Stomach (tissue), 9 donors: ENCODE data around the gene GLT6D1. TPM values are rescaled to one million over a fixed set of nuclear protein-coding genes. Genes with fewer than 3 reads are reported as not detected.

Experiments
- DNase-seq, 2 donors: peaks; one replicate each; pipeline versions ENCODE4 v3.0.0 to v3.0.0-alpha.2; 2013 to 2019
- H3K27ac ChIP-seq, 5 donors: fragments of 200-600 bp in 4 of 5; sonication (generic) in 4 of 5; one replicate each; pipeline ENCODE4 v1.5.1; 2013 to 2019; ENCODE audit warnings: mild to moderate bottlenecking in 1 of 5, moderate library complexity in 1 of 5
- H3K27me3 ChIP-seq, 3 donors: fragments of 200-600 bp; sonication (generic); one replicate each; pipeline ENCODE4 v1.5.1; 2017 to 2019; ENCODE audit warnings: mixed run types in 1 of 3
- H3K36me3 ChIP-seq, 4 donors: fragments of 200-600 bp; sonication (generic); 1 replicate in 3 of 4; 2 replicates in 1 of 4; pipeline ENCODE4 v1.5.1; 2016 to 2019
- H3K4me1 ChIP-seq, 4 donors: fragments of 200-600 bp; sonication (generic); one replicate each; pipeline ENCODE4 v1.5.1; 2016 to 2019
- H3K4me3 ChIP-seq, 4 donors: fragments of 200-600 bp; sonication (generic) in 3 of 4; one replicate each; pipeline ENCODE4 v1.5.1; 2016 to 2019; ENCODE audit warnings: mild to moderate bottlenecking in 1 of 4
- H3K9me3 ChIP-seq, 4 donors: fragments of 200-600 bp; sonication (generic); one replicate each; pipeline ENCODE4 v1.5.1; 2016 to 2019
- CTCF ChIP-seq, 7 experiments: fragments of 450-650 bp in 4 of 7; fragments of 200-600 bp in 3 of 7; sonication (generic) in 3 of 7; IDR thresholded peaks; one replicate each; pipeline ENCODE4 v1.5.1; 2016 to 2019; ENCODE audit warnings: antibody characterized with exemption in 7 of 7, control low read depth in 2 of 7, mild to moderate bottlenecking in 1 of 7
- EP300 ChIP-seq: sonication (generic); formaldehyde crosslinking; IDR thresholded peaks from one replicate; pipeline ENCODE4 v1.6.1; 2017; ENCODE audit warnings: antibody characterized with exemption
- POLR2A ChIP-seq, 4 donors: fragments of 450-650 bp; IDR thresholded peaks; one replicate each; pipeline ENCODE4 v1.6.1; 2016; ENCODE audit warnings: antibody characterized with exemption in 4 of 4, control low read depth in 2 of 4, mild to moderate bottlenecking in 1 of 4, moderate library complexity in 1 of 4
- POLR2AphosphoS5 ChIP-seq, 3 donors: sonication (generic); formaldehyde crosslinking; IDR thresholded peaks; one replicate each; pipeline ENCODE4 v1.6.1; 2016; ENCODE audit warnings: antibody characterized with exemption in 3 of 3
- WGBS, 5 donors: extraction: QIAGEN DNeasy Blood & Tissue Kit in 3 of 5; methylation state at CpG; one replicate each; pipeline versions ENCODE4 v1.1.5 to v1.1.7; 2013 to 2018; 5-methylcytosine and 5-hydroxymethylcytosine counted together
- intact Hi-C: fragments of 100-400 bp; cut with DNase I; formaldehyde crosslinking; loops from one replicate; pipeline ENCODE4 v1.15.1; 2023; ENCODE audit warnings: low total_unique reads
- polyA plus RNA-seq, 3 donors: library from polyadenylated mRNA; stranded (reverse); fragments of 200-250 nt; gene quantifications; one replicate each; pipeline ENCODE4 v1.2.3, GENCODE V29; 2013
- total RNA-seq, 5 donors: library from RNA; depleted of rRNA; stranded (reverse); fragments of >200 nt; gene quantifications; one replicate each; pipeline versions ENCODE4 v1.1.0 to v1.2.3, GENCODE V29; 2014 to 2016
- donor health status: healthy with polysubstance abuse.
- donor health status: Bipolar disorder and iron deficiency.
- donor health status: healthy.

GLT6D1 gene
- total and polyA plus RNA-seq, 8 donors: not detected

- intact Hi-C loops: no loop called here
- Histone ChIP-seq H3K9me3 (no peaks in the 10 kb centered on the region), H3K36me3 (no peaks in the 10 kb centered on the region), H3K27me3 (peaks cover 0 to 70% (median 6%) of the 10 kb centered on the region in 3 donors), H3K27ac (no peak overlapping the region), H3K4me3 (no peak overlapping the region), H3K4me1 (no peaks in the 10 kb centered on the region)
- WGBS, 5 donors: 68 to 82% (median 79%) methylated on average over 5 to 20 of the region's 20 CpGs
- DNase-seq: peak in 1 of 2 donors; percentile 21
- no peak for TF ChIP-seq CTCF (IDR thresholded peaks at IDR 0.05)
These were observed 50.3 kb downstream of the GLT6D1 start for GRCh38 chr9:135588886-135589595.

- intact Hi-C loops: no loop called here
- DNase-seq: peak in 1 of 2 donors; percentile 20
These were observed 51.0 kb downstream of the GLT6D1 start for GRCh38 chr9:135588371-135588770.

DNA sequence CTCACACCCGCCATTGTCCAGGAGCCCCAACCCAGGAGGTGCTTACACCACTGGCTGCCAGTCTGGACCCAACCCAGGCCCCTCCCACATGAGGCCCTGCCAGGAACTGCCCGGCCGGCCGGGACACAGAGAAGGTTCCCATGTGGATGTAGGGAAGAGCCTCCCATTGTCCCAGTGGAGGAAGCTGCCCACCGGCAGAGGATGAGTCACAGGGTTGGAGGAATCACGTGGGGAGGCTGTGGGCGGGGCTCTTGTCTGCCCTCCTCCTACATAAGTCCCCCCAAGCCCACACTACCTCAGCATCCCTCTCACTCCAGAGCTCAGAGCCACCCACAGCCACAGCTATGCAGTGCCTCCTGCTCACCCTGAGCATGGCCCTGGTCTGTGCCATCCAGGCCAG is 51.7 kb downstream of the GLT6D1 start:
- DNase-seq: no peak
- Histone ChIP-seq H3K9me3 (no peaks in the 10 kb centered on the region), H3K4me1 (no peaks in the 10 kb centered on the region), H3K27ac (no peak overlapping the region), H3K27me3 (peaks cover 0 to 82% (median 6%) of the 10 kb centered on the region in 3 donors), H3K36me3 (no peaks in the 10 kb centered on the region), H3K4me3 (no peak overlapping the region)
- TF ChIP-seq EP300: no peak
- no peak for TF ChIP-seq CTCF (IDR thresholded peaks at IDR 0.05)
- TF ChIP-seq POLR2A (IDR thresholded peaks at IDR 0.05): no peak
- no peak for TF ChIP-seq POLR2AphosphoS5 (IDR thresholded peaks at IDR 0.05)
- intact Hi-C loops: no loop called here
- 22 to 100% (median 40%) methylated on average over 1 to 7 of the region's 7 CpGs; no CpG with 5 or more reads in 2 of the 5 donors for WGBS, 5 donors

More at GRCh38 chr9:135588371-135588770, 51.0 kb downstream of the GLT6D1 start:
- 82 to 93% (median 91%) methylated on average over 7 to 9 of the region's 9 CpGs for WGBS, 5 donors
- no peaks in the 10 kb centered on the region for H3K4me1 ChIP-seq
- no peak overlapping the region for H3K27ac ChIP-seq
- H3K27me3 ChIP-seq: peaks cover 0 to 77% (median 6%) of the 10 kb centered on the region in 3 donors
- H3K4me3 ChIP-seq: no peak overlapping the region
- H3K36me3 ChIP-seq: no peaks in the 10 kb centered on the region
- no peaks in the 10 kb centered on the region for H3K9me3 ChIP-seq
- TF ChIP-seq EP300: no peak
- no peak for TF ChIP-seq POLR2AphosphoS5 (IDR thresholded peaks at IDR 0.05)
- no peak for TF ChIP-seq POLR2A (IDR thresholded peaks at IDR 0.05)
- no peak for TF ChIP-seq CTCF (IDR thresholded peaks at IDR 0.05)

DNA sequence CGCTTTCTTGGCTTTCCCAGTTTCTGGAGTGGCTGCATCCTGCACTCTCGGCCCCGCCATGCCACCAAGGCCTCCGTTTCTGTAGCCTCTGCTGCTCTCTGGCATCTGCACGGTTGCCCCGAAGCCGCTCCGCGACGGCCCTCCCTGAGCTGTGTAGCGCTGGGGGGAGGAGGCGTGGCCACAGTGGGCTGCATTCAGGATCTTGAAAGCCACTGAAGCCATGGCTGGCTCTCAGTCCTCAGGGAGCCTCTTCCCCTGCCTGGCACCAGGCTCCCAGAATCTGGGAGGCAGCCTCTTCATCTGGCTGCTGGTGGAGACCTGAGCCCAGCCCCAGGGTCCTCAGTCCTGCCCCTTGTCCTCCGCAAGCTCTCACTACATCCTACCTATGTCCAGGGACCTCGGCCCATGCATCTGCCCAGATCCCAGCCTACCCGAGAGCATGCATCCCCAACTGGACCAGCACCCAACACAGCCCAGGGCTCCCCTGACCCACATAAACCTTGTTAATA is 52.7 kb downstream of the GLT6D1 start:
- no peak for DNase-seq
- Histone ChIP-seq H3K9me3 (no peaks in the 10 kb centered on the region), H3K4me1 (no peaks in the 10 kb centered on the region), H3K27ac (no peak overlapping the region), H3K4me3 (no peak overlapping the region), H3K27me3 (peaks cover 0 to 81% (median 3%) of the 10 kb centered on the region in 3 donors), H3K36me3 (no peaks in the 10 kb centered on the region)
- intact Hi-C loops: no loop called here
- TF ChIP-seq POLR2AphosphoS5 (IDR thresholded peaks at IDR 0.05) (no peak), CTCF (IDR thresholded peaks at IDR 0.05) (no peak)
- 67 to 78% (median 72%) methylated on average over 15 of the region's 15 CpGs for WGBS, 5 donors
